B cell (primary cell): ENCODE results near the gene TUT7. TPM values are rescaled to one million over a fixed set of nuclear protein-coding genes. Genes with fewer than 3 reads are reported as not detected.

ENCODE experiments used
- ATAC-seq: fragments of 200-7000 bp; cut with Tn5 transposase; one replicate; pipeline ENCODE4 v1.10.0; 2021; ENCODE audit warnings: low read depth, mild to moderate bottlenecking, moderate number of reproducible peaks, moderate library complexity
- CTCF ChIA-PET: fragments of 350-600 bp; sonication (Branson Sonifier 250); formaldehyde crosslinking; loops from one replicate; lab custom pipeline; 2021; ENCODE audit warnings: antibody characterized with exemption, inconsistent platforms; lab: Charles Lee
- POLR2A ChIA-PET: fragments of 350-600 bp; sonication (Branson Sonifier 250); formaldehyde crosslinking; loops from one replicate; lab custom pipeline; 2021; ENCODE audit warnings: antibody characterized with exemption; lab: Charles Lee
- DNase-seq: peaks from one replicate; pipeline ENCODE4 v3.0.0; 2013
- H2AFZ ChIP-seq: 2 replicates; pipeline ENCODE4 v1.6.1; 2012; ENCODE audit warnings: mild to moderate bottlenecking, low read depth, low read length; ENCODE audit not compliant: insufficient read depth, poor library complexity, severe bottlenecking
- H3K27ac ChIP-seq, 2 donors: 1 replicate in 1 of 2; 2 replicates in 1 of 2; pipeline ENCODE4 v1.5.1; 2012 to 2013; ENCODE audit warnings: low read length in 2 of 2, mild to moderate bottlenecking in 2 of 2, moderate library complexity in 1 of 2
- H3K27me3 ChIP-seq, 4 experiments: fragments of 200-600 bp in 1 of 4; sonication (generic) in 1 of 4; replicated peaks in 1 of 4; 1 replicate in 2 of 4; 2 replicates in 2 of 4; pipeline versions ENCODE4 v1.6.1 to v1.7.0; 2013 to 2016; ENCODE audit warnings: low read length in 3 of 4, mild to moderate bottlenecking in 2 of 4, mixed read lengths in 1 of 4, moderate library complexity in 1 of 4; ENCODE audit not compliant: insufficient read depth in 4 of 4, control insufficient read depth in 3 of 4; ENCODE audit errors: control extremely low read depth in 1 of 4
- H3K36me3 ChIP-seq, 2 experiments: replicated peaks in 1 of 2; 1 replicate in 1 of 2; 2 replicates in 1 of 2; pipeline versions ENCODE4 v1.6.1 to v1.7.1; 2013; ENCODE audit warnings: low read length in 1 of 2; ENCODE audit not compliant: insufficient read depth in 2 of 2, control insufficient read depth in 1 of 2; ENCODE audit errors: control extremely low read depth in 1 of 2, extremely low read depth in 1 of 2
- H3K4me1 ChIP-seq, 2 donors: fragments of 200-600 bp in 1 of 2; sonication (generic) in 1 of 2; 1 replicate in 1 of 2; 2 replicates in 1 of 2; pipeline versions ENCODE4 v1.5.1 to v1.6.1; 2013 to 2017; ENCODE audit warnings: low read length in 2 of 2; ENCODE audit not compliant: control insufficient read depth in 2 of 2, insufficient read depth in 2 of 2
- H3K4me2 ChIP-seq: replicated peaks from 2 replicates; pipeline ENCODE3; 2012; ENCODE audit warnings: mild to moderate bottlenecking, low read depth, low read length; ENCODE audit not compliant: poor library complexity, severe bottlenecking
- H3K4me3 ChIP-seq, 5 experiments: fragments of 200-600 bp in 1 of 5; sonication (generic) in 1 of 5; 1 replicate in 3 of 5; 2 replicates in 2 of 5; pipeline versions ENCODE4 v1.5.1 to v1.7.0; 2011 to 2016; ENCODE audit warnings: low read length in 4 of 5, mild to moderate bottlenecking in 4 of 5, low read depth in 2 of 5, control low read depth in 1 of 5, moderate library complexity in 1 of 5; ENCODE audit not compliant: insufficient read depth in 1 of 5; ENCODE audit errors: control extremely low read depth in 1 of 5, extremely low read depth in 1 of 5
- H3K79me2 ChIP-seq: fragments of 200-600 bp; sonication (generic); one replicate; pipeline ENCODE4 v1.6.0; 2016; ENCODE audit warnings: low read length; ENCODE audit not compliant: control insufficient read depth, insufficient read depth
- H3K9ac ChIP-seq: fragments of 200-600 bp; sonication (generic); 2 replicates; pipeline ENCODE4 v1.6.1; 2017; ENCODE audit warnings: mild to moderate bottlenecking, low read length, moderate library complexity
- H3K9me3 ChIP-seq, 3 donors: one replicate each; pipeline versions ENCODE4 v1.6.1 to v1.7.1; 2013; ENCODE audit warnings: low read length in 2 of 3; ENCODE audit not compliant: control insufficient read depth in 2 of 3, insufficient read depth in 1 of 3; ENCODE audit errors: control extremely low read depth in 1 of 3
- H4K20me1 ChIP-seq: 2 replicates; pipeline ENCODE4 v1.6.0; 2012; ENCODE audit warnings: mild to moderate bottlenecking, low read length; ENCODE audit not compliant: insufficient read depth, control insufficient read depth, poor library complexity, severe bottlenecking
- H3K27ac Mint-ChIP-seq: one replicate; pipeline ENCODE4 v1.8.0; 2021; ENCODE audit warnings: mixed read lengths
- H3K27me3 Mint-ChIP-seq: one replicate; pipeline ENCODE4 v1.8.0; 2021; ENCODE audit warnings: mixed read lengths
- H3K4me1 Mint-ChIP-seq: one replicate; pipeline ENCODE4 v1.8.0; 2021; ENCODE audit warnings: mixed read lengths
- H3K4me3 Mint-ChIP-seq: one replicate; pipeline ENCODE4 v1.8.0; 2021; ENCODE audit warnings: mixed read lengths
- H3K9me3 Mint-ChIP-seq: one replicate; pipeline ENCODE4 v1.8.0; 2022; ENCODE audit warnings: mixed read lengths; ENCODE audit not compliant: insufficient read depth
- EZH2 ChIP-seq: IDR thresholded peaks from 2 replicates; pipeline ENCODE4 v1.6.1; 2012; ENCODE audit warnings: borderline replicate concordance, low read depth, mild to moderate bottlenecking, moderate library complexity, low read length; ENCODE audit not compliant: insufficient read depth, poor library complexity, severe bottlenecking
- WGBS: methylation state at CpG from one replicate; pipeline ENCODE4 v1.1.5; 2013; ENCODE audit warnings: missing lambda C conversion rate; ENCODE audit not compliant: insufficient coverage; 5-methylcytosine and 5-hydroxymethylcytosine counted together
- intact Hi-C: fragments of 100-400 bp; cut with micrococcal nuclease; formaldehyde crosslinking; loops from one replicate; pipeline ENCODE4 v1.10.0; 2022
- polyA plus RNA-seq: library from polyadenylated mRNA; depleted of rRNA; stranded (reverse); fragments of >200 nt; gene quantifications from 2 replicates; pipeline ENCODE4 v1.2.3, GENCODE V29; 2012
- total RNA-seq, 2 donors: library from RNA; stranded (reverse); fragments of 120-200 nt in 1 of 2; gene quantifications; 1 replicate in 1 of 2; 2 replicates in 1 of 2; pipeline versions ENCODE4 v1.2.3 to v1.2.4, GENCODE V29; 2013 to 2022
- TF ChIP-seq, protein P1 (sequence below): fragments of 200-600 bp; IDR thresholded peaks from one replicate; pipeline ENCODE4 v1.8.0; 2022; ENCODE audit warnings: antibody characterized with exemption, mild to moderate bottlenecking

TUT7 gene
- total and polyA plus RNA-seq, 2 donors (not counting 1 experiment from before 2014, with no cell fraction given) = 18.3 to 70.7 TPM

- no peak overlapping the region for H3K4me3 ChIP-seq
- TF ChIP-seq, protein P1, sequence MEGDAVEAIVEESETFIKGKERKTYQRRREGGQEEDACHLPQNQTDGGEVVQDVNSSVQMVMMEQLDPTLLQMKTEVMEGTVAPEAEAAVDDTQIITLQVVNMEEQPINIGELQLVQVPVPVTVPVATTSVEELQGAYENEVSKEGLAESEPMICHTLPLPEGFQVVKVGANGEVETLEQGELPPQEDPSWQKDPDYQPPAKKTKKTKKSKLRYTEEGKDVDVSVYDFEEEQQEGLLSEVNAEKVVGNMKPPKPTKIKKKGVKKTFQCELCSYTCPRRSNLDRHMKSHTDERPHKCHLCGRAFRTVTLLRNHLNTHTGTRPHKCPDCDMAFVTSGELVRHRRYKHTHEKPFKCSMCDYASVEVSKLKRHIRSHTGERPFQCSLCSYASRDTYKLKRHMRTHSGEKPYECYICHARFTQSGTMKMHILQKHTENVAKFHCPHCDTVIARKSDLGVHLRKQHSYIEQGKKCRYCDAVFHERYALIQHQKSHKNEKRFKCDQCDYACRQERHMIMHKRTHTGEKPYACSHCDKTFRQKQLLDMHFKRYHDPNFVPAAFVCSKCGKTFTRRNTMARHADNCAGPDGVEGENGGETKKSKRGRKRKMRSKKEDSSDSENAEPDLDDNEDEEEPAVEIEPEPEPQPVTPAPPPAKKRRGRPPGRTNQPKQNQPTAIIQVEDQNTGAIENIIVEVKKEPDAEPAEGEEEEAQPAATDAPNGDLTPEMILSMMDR = no peak
- TF ChIP-seq EZH2 = no peak
- H2AFZ ChIP-seq = no peak overlapping the region
- no peaks in the 10 kb centered on the region for H3K9me3 Mint-ChIP-seq
- H3K27ac Mint-ChIP-seq = no peak overlapping the region
- POLR2A ChIA-PET = interaction anchor here (0.6 kb wide), 1 partner anchor 9 kb away, joined by 12 read pairs; no protein-coding TSS in a partner anchor
- no peak overlapping the region for H3K4me2 ChIP-seq
- no peak overlapping the region for H3K4me3 Mint-ChIP-seq
- peaks cover 0 to under 1% (median 0%) of the 10 kb centered on the region in 3 donors for H3K9me3 ChIP-seq
- no peak for ATAC-seq
- peaks cover 10 to 20% of the 10 kb centered on the region in 2 experiments for H3K36me3 ChIP-seq
- no peak overlapping the region for H3K9ac ChIP-seq
- no peaks in the 10 kb centered on the region for H3K4me1 ChIP-seq
- no peaks in the 10 kb centered on the region for H3K27me3 Mint-ChIP-seq
- no peak overlapping the region for H3K27ac ChIP-seq
- H3K27me3 ChIP-seq = no peaks in the 10 kb centered on the region
- CTCF ChIA-PET = interaction anchor here (1.5 kb wide), 1 partner anchor 459 kb away, joined by 3 read pairs; no protein-coding TSS in a partner anchor
- peaks cover 35% of the 10 kb centered on the region for H3K79me2 ChIP-seq
- H4K20me1 ChIP-seq = peaks cover 33% of the 10 kb centered on the region
- intact Hi-C loops = no loop called here
- 89% methylated on average over 1 of the region's 3 CpGs for WGBS
- peaks cover 12% of the 10 kb centered on the region for H3K4me1 Mint-ChIP-seq
- no peak for DNase-seq
Measured at GRCh38 chr9:86275962-86276361, 78.2 kb downstream of the TUT7 start.

DNA sequence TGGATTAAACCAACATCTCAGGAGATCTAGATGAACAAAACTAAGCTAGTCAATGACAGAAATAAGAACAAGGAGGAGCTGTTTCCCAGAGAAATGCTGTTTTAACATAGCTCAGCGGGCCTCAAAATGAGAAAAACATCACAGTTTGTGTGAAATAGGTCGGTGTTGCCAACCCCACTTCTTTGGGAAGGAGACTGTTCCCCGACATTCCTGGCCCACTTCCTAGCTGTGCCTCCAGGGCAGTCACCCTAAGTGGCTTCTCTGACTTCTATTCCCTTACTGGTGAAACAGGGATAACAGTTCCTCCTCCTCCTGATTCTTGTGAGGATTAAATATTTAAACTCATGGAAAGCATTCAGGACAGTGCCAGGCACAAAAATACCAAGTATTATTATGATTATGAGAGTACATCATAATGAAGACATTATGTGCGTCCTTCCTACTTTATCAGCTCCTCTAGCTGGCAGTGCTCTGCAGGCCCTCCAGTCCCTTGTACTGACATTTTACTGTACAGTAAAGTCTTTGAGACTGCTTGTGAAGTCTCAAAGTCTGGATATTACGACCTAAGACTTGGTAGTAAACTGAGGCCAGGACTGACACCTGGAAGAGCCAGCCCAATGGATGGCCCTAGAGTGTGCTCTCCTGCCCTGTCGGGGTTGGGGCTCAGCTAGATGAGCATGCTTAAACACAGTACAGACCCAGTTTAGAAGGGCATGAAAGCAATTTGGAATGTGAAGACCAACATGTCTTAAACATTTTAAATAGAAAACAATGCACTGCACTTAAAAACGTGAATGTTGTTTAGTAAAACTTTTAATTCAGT lies 79.2 kb downstream of the TUT7 start:
- Histone ChIP-seq H3K36me3 (peaks cover 10 to 20% of the 10 kb centered on the region in 2 experiments), H4K20me1 (peaks cover 27% of the 10 kb centered on the region), H3K27me3 (no peaks in the 10 kb centered on the region), H3K79me2 (peaks cover 28% of the 10 kb centered on the region), H3K4me1 (no peaks in the 10 kb centered on the region), H3K9me3 (peaks cover 0 to 2% (median 0%) of the 10 kb centered on the region in 3 donors), H3K4me2 (no peak overlapping the region), H3K4me3 (no peak overlapping the region), H2AFZ (no peak overlapping the region), H3K27ac (no peak overlapping the region), H3K9ac (no peak overlapping the region)
- Mint-ChIP-seq H3K27ac (no peak overlapping the region), H3K4me3 (no peak overlapping the region), H3K27me3 (no peaks in the 10 kb centered on the region), H3K9me3 (no peaks in the 10 kb centered on the region), H3K4me1 (peaks cover 10% of the 10 kb centered on the region)
- no peak for DNase-seq
- 100% methylated on average over 3 of the region's 7 CpGs for WGBS
- ChIA-PET POLR2A (interaction anchor here (0.6 kb wide), 1 partner anchor 8 kb away, joined by 12 read pairs; no protein-coding TSS in a partner anchor), CTCF (interaction anchor here (1.5 kb wide), 1 partner anchor 458 kb away, joined by 3 read pairs; no protein-coding TSS in a partner anchor)
- ATAC-seq = no peak
- TF ChIP-seq, protein P1 = no peak
- TF ChIP-seq EZH2 = no peak
- intact Hi-C loops = no loop called here
